ENCODE results near the gene JAZF1.
A peak's percentile ranks its signal among the peaks of the same experiment; 100 is the strongest.
"Not testable (repeated sequence)": the region's sequence is repeated elsewhere in the genome, so short reads cannot be mapped to it uniquely, and the experiment has no call there.

JAZF1 gene

GRCh38 chr7:28033386-28033785 lies 147.2 kb downstream of the JAZF1 start:
- DNase-seq, result no peak

DNA sequence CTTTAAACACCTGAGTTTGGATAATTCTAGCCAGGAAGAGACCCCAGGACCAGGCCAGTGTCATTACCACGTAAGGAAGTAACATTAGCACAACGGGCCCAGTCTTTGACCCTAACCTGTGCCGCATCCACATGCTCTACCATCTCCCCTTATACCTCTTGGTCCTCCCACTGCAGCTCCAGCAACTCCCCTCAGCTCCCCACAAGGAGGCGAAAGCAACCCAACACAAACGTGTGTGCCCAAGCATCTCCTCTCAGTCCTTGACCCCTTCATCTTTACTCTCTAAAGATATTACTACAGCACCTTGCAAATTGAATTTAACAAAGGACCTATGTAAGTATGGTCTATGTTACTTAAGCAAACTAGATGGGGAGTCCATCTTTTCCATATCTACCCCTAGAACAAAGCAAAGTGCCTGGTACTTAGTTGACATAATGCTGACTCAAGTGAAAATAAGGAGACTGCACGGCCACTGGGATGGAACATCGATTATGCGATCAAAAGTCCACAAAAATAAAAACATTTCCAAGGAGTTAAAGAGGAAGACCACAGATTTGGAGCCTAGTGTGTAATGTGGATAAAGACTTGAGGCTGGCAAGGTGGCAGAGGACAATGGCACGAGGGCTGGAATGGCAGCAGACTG lies 147.7 kb downstream of the JAZF1 start:
- no peak for DNase-seq

- no peak for DNase-seq
These were observed 151.5 kb downstream of the JAZF1 start for GRCh38 chr7:28029051-28029450.

GRCh38 chr7:28028471-28028870 lies 152.1 kb downstream of the JAZF1 start:
- no peak for DNase-seq

DNA sequence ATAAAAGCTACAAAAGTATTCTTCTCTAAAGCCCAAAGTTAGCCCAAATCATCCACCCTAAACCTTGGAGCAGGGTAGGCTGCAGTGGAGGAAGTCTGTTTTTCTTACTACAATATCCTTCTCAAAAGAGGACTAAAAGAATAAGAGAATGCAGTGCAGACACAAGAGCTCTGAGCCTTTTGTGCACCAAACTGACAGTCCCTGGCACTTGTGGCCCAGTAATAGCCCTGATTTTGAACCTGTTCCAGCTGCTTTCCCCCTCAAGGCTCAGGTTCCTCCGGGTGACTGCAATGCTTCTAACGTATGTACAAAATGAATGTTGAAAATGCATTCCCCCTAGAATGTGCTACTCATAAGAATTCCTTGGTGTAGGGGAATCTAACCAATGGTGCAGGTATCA lies 154.4 kb downstream of the JAZF1 start:
- no peak for DNase-seq

GRCh38 chr7:28024786-28025334 lies 155.7 kb downstream of the JAZF1 start:
- DNase-seq, result no peak

DNA sequence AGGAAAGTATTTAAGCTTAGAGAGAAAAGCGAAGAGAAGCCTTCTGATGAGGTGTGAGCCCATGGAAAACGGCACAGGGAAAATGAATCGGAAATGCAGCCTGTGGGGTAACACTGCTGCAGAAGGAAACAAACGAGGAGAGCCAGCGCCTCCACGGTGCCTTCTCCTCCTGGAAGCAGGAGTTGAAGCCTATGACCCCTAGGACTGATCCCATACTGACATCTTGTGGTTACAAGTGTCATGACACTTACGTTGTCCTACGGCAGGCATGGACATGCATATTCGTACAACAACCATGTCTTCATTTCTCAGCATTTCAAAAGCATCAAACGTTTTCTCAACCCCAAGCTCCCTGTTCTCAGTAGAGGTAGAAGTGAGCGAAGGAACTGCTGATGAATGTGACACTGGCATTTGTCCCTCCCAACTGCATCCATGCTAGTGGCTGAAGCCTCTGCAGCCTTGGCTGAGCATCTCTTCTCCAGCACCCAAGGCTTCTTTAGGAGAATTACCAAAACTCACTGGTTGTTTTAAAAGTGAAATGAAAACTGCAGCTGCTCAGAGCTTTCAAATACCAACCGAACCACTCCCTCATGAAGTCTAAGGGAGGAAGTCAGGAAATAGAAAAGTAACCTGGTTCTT lies 160.2 kb downstream of the JAZF1 start:
- peak; percentile 86 for DNase-seq

- DNase-seq, result no peak
These were observed 161.6 kb downstream of the JAZF1 start for GRCh38 chr7:28018856-28019465.

DNA sequence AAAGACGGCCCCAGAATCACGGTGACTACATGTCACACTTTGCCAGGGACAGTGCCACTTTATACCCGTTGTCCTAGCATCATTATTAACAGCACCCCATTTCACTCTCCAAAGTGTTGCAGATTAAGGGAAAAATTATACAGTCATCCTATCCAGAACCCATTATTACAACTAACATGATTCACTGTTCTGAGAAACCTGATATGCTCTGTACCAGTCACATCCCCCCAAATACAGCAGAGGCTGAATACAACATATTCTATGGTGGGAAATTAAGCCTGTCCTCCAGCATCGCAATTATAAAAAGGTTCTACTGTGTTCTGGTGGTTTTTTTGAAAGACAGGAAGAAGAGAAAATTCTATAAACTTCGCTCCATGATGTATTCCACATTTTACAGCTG lies 162.1 kb downstream of the JAZF1 start:
- DNase-seq, result no peak

- no peak for DNase-seq
These were observed 162.6 kb downstream of the JAZF1 start for GRCh38 chr7:28018020-28018419.

DNA sequence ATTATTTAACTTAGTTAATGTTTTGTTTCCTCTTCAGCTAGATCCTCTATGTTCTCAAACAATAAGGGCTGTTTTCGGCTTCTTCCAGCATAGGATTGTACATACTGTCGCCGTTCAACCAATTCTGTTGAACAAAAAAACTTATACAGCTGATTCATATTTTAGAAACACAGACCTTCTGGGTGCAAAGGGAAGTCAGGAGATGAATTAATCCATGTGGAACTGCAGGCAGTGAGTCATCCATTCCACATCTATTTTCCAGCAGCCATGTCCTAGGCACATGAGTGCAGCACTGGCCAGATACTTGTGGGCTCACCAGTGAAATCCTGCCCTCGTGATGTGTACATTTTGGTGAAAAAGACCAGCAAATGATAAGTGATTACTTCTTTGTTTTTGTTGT lies 163.2 kb downstream of the JAZF1 start:
- DNase-seq, result no peak

DNA sequence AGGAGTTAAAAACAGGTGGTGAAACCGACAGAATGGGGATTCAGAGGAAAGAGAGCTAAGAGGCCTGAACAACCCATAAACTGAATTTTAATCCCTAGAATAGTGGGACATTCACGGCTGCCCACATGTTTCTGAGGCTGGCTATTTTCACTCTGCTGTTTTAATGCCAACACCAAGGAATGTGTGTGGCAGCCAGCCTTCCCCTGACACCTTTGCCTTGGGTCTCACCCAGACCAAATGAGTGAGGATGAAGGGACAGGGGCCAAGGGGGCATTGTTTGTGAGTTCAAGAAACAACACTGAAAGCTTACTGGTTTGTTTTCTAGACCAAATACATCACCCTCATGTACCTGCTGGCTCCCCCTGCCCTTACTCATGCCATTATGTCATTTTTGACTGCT lies 164.3 kb downstream of the JAZF1 start:
- DNase-seq, result no peak

- no peak for DNase-seq
These were observed 165.4 kb downstream of the JAZF1 start for GRCh38 chr7:28015169-28015568.

DNA sequence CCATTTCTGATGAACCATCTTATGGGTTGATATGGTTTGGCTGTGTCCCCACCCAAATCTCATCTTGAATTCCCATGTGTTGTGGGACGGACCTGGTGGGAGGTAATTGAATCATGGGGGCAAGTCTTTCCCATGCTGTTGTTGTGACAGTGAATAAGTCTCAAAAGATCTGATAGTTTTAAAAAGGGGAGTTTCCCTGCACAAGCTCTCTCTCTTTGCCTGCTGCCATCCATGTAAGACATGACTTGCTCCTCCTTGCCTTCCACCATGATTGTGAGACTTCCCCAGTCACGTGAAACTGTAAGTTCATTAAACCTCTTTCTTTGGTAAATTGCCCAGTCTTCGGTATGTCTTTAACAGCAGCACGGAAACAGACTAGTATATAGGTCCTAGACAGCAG lies 166.3 kb downstream of the JAZF1 start:
- DNase-seq, result not testable (repeated sequence)

DNA sequence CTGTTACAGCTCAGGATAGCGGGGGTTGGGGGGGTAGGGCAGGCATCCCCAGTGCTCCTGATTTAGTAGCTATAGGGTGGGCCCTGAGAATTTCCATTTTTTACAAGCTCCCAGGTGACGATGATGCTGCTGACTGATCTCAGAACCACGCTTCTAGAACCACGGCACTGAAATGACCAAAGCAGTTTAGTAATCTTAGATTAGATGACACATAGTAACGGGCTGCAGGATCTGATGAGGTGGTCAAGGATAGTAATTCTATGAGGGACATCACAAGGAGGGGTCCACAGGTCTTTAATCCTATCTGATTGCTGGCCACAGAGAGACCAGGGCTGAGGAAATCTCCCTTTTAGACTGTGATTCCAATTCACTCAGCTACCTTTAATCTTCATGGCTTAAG lies 167.2 kb downstream of the JAZF1 start:
- no peak for DNase-seq

GRCh38 chr7:28013019-28013418 lies 167.6 kb downstream of the JAZF1 start:
- no peak for DNase-seq

GRCh38 chr7:28008911-28009310 lies 171.7 kb downstream of the JAZF1 start:
- DNase-seq, result no peak

DNA sequence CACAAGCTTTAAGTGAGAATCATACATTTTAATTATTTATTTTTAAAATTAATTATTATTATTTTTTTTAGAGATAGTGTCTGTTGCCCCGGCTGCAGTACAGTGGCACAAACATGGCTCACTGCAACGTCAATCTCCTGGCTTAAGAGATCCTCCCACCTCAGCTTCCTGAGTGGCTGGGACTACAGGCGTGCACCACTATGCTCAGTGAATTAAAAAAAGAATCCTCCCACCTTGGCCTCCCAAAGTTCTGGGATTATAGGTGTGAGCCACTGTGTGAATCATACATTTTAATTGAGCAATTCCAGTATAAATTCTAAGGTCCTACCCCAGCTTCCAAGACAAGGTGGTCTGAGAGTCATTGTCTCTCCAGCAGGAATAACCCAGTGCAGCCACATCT lies 172.4 kb downstream of the JAZF1 start:
- no peak for DNase-seq

DNA sequence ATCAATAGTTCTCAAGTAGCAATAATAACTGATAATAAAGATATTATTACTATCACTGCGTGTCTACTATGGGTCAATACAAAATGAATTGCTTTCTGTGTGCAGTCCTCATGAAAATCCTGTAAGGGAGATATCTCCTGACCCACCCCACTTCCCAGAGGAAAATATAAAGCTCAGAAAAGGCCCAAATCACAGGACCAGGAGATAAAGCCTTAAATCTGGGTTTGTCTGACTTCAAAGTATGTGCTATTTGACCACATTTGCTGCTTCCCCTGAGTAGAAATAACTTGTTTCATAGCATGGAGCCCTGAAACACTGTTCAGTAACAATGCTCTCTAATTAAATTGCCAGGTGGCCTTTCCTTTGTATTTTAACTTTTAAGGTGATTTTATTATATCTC lies 174.1 kb downstream of the JAZF1 start:
- no peak for DNase-seq

- peak; percentile 72 for DNase-seq
These were observed 174.8 kb downstream of the JAZF1 start for GRCh38 chr7:28005847-28006231.

DNA sequence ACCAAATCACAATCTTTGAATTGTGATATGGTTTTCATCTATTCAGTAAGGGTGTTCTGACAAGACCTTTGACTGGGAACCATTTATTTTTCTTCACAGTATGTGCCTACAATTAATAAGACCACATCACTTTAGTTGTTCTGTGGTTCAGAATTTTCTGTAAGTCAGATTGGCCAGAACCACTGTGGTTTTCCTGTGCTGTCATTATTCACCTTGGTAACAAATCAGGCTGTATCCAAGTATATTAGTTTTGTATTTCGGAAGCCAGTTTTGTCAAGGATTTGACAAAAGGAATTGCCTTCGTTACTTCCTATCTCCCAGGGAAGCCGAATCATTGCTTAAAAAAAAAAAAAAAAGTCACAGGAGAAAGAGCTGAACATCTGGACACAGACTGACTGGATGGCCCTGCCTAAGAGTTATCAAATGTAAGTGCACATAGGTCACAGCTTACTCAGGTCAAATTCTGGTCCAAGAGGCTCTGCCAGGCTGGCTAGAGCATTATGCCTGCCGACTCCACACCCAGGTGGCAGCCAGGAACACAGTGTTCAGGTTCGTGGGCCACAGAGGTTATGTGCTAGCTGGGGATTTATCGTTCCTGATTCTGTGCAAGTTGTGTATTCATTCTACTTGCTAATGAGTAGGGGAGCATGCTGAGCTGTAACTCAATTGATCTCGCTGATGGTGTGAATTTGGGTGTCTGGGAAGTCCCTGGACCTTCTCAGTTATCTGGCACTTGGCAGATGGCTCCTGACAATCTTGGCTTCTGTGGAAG lies 175.3 kb downstream of the JAZF1 start:
- no peak for DNase-seq

DNA sequence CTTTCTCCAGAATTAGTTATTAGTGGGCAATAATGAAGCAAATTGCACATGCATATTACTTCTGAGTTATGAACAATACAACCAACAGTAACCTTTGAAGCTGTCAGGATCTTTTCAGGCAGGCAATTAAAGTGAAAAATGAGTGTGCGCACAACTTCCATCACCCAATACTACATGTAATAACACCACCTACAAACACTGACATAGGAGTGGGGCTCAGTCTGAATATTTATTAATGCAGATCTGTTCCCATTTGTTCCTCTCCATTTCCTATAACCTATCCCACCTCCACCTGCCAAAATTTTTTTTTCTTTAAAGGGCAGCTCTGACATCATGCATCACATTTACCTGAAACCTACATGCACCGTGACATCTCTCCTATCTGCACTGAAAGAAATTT lies 177.2 kb downstream of the JAZF1 start:
- no peak for DNase-seq

GRCh38 chr7:28002638-28003037 lies 178.0 kb downstream of the JAZF1 start:
- peak; percentile 42 for DNase-seq

DNA sequence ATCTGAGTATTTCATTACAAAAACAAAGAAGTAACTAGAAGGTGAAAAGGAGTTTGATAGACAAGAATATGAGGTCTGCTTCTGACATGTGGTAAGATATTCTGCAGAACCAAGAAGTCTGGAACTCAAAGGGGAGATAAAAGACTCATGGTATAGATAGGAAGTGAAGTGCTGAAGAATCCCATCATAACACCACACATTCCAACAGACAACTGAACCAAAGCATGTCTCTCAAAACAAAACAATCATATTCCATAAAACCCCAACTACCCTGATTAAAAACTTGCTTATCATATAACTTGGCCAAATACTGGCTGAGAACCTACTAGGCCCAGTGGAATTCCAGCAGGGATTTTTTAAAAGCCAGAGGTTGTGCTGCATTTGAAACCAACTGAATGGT lies 178.7 kb downstream of the JAZF1 start:
- peak; percentile 9 for DNase-seq
